Nucleus accumbens (tissue), 56 donors: ENCODE data around the gene SCRN2.

Experiments used
- DNase-seq, 56 donors: peaks; one replicate each; lab custom pipeline; 2025; lab: John Stamatoyannopoulos, UW

The SCRN2 gene

GRCh38 chr17:47847341-47848197 lies 6.5 kb upstream of the SCRN2 start:
- no peak for DNase-seq

DNA sequence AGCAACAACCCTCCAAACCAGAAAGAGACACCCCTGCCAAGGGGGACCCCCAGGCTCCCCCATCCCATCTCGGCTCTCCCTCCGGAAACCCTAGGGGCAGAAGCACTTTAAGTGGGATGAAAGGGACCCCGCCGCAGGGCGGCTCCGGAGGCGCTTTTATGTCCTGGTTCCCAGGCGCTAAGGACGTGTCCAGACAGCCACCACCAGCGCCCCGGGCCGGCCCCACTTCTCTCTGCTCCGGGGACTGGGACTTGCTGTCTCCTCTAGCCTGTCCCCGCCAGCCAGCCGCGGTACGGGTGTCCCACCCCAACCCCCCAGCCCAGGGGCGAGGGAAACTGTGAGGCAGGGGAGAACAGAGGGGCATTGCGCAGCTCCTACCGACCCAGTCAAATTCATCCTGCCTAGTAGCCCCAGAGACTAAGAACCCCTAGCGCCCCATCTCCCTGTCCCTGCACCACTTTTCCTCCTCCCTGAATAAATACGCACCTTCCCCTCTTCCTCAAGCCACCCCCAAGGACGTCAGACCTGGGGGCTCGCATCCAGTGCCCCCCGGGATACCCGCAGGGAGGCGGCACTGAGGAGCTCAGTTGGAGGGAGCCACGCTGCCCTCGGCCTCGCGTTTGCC lies 5.8 kb upstream of the SCRN2 start:
- DNase-seq = no peak

GRCh38 chr17:47845716-47846075 lies 4.6 kb upstream of the SCRN2 start:
- DNase-seq = no peak

- DNase-seq = no peak
Measured at GRCh38 chr17:47844814-47845715, 4.0 kb upstream of the SCRN2 start.

GRCh38 chr17:47844227-47844626 lies 3.2 kb upstream of the SCRN2 start:
- no peak for DNase-seq

- DNase-seq = no peak
Measured at GRCh38 chr17:47843391-47843730, 2.3 kb upstream of the SCRN2 start.

GRCh38 chr17:47841488-47842291 lies 617 bp upstream of the SCRN2 start:
- no peak for DNase-seq

GRCh38 chr17:47840001-47840741 lies 902 bp downstream of the SCRN2 start:
- peak in 2 of 56 donors; percentile 12 to 38 for DNase-seq

DNA sequence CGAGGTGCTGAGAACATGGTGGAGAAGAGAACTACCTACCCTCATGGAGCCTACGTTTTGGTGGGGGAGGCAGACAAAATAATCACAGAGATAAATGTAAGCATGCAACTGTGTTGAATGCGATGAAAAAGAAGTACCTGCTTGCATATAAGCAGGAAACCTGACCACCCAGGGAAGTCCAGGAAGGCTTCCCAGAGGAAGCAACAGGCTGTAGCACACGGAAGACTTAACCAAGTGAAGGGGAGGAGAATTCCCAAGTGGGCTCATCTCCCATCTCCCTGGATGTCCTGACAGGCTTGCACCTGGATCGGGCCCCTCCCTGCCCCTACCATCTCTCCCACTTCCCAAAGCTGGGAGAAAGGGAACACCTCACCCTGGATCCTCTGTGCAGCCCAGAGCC lies 2.0 kb downstream of the SCRN2 start:
- DNase-seq = no peak

DNA sequence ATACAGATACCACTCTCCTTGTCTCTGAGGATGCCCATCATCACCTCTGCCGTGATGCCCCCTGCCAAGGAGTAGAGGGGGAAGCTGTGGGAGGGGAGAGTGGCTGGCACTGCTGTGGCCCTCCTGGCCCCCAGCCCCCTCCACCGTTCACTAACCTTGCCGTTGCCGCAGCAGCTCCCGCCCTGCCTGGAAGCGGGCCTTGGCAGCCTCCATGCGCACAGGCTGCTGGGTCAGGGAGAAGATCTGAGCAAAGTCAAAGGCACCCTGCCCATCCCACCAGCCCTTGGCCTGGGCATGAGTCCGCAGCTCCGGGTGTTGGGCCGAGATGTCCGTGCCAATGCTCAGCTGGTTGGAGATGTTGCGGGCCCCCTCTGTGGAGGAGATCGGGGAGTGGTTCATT lies 2.4 kb downstream of the SCRN2 start:
- DNase-seq = no peak

DNA sequence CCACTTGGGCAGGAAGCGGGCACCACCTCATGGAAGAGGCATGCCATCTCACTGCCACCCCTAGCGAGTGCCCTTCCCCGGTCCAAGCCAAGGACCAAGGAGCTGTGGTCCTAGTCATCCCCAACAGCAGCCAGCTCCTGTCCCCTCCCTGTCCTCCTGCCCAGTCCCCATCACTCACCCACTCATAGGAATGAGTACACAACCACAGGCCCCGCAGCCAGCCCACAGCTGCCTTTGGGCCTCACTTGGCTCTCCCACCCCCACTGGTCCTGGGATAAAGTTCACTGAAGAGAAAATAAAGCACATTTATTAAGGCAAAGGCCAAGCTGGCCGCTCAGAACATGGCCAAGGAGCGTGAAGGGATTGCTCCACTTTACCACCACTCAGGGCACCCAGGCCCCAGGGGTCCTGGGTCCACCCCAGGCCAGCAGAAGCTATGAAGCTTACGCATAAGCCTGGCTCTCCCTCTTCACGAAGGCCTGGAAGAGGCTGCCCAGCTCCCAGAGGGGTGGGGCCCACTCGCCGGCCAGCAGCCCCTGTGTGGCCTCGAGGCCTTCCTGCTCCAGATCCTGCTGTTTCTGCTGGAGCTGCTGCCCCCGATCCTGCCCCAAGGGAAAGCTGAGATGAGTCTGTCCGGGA lies 3.6 kb downstream of the SCRN2 start:
- no peak for DNase-seq

DNA sequence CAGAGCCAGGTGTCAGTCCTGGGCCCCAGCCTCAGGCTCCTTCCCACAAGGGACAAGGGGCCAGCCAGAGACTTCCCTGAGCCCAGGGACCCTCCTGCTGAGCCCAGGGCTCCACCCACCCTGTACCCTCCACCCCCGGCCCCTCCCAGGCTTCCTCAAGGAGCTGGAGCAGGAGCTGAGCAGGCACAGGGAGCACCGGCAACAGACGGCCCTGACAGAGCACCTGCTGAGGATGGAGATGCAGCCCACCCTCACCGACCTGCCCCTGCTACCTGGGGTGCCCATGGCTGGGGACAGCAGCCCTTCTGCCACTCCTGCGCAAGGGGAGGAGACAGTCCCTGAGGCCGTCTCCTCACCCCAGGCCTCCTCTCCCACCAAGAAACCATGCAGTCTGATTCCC lies 4.5 kb downstream of the SCRN2 start:
- no peak for DNase-seq

DNA sequence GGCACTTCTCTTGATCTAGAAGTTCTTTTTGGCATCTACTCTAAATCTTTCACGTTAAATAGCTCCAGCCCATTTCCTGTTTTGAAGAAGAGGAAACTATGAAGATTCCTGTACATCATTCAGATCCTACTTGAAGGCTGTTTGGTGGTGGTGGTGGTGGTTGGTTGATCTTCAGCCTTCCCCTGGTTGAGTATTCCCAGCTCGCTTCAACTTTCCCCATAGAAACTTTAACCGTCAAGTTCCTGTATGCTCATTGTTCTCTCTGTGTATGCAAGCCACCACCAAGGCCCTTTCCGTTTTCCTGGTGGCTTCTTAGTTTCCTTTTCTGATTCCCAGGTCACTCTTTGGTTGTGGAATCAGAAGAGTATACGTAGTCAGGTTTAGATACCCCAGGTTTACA lies 6.3 kb downstream of the SCRN2 start:
- no peak for DNase-seq

GRCh38 chr17:47831934-47832327 lies 9.1 kb downstream of the SCRN2 start:
- peak in 11 of 56 donors; percentile 3 to 51 (median 36) for DNase-seq

- peak in 55 of 56 donors; percentile 62 to 94 (median 88) for DNase-seq
Measured at GRCh38 chr17:47831003-47831933, 9.8 kb downstream of the SCRN2 start, which contains the start of the genes LRRC46 and MRPL10. TSS of gene LRRC46 (plus strand) at chr17:47831670. CDS start at chr17:47831990, 320 bp downstream. TSS of gene MRPL10 (minus strand) at chr17:47831541. CDS start at chr17:47831511, 30 bp downstream.

GRCh38 chr17:47830396-47831002 lies 10.6 kb downstream of the SCRN2 start:
- no peak for DNase-seq

- DNase-seq = no peak
Measured at GRCh38 chr17:47829870-47830269, 11.2 kb downstream of the SCRN2 start.
